ENCODE measurements around the gene SRC. TPM values are rescaled to one million over a fixed set of nuclear protein-coding genes. Genes with fewer than 3 reads are reported as not detected.

Gene SRC
- total RNA-seq, 1 donor from 2014 or later, result 37.8 TPM

DNA sequence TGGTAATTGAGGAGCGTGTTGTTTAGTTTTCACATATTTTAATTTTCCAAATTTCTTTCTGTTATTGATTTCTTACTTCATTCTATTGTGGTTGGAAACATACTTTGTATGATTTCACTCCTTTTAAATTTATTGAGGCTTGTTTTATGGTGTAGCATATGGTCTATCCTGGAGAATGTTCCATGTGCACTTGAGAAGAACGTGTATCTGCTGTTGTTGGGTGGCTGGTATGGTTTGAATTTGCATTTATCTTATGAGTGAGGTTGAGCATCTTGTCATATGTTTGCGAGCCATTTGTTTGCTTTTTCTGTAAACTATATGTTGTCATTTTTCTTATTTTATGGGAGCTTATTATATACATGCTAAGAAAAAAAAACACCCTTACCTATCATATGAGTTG is 26.5 kb downstream of the SRC start:
- H3K4me3 ChIP-seq (ENCODE audit: low read depth, low read length), result no peak overlapping the region
- TF ChIP-seq, protein P1, sequence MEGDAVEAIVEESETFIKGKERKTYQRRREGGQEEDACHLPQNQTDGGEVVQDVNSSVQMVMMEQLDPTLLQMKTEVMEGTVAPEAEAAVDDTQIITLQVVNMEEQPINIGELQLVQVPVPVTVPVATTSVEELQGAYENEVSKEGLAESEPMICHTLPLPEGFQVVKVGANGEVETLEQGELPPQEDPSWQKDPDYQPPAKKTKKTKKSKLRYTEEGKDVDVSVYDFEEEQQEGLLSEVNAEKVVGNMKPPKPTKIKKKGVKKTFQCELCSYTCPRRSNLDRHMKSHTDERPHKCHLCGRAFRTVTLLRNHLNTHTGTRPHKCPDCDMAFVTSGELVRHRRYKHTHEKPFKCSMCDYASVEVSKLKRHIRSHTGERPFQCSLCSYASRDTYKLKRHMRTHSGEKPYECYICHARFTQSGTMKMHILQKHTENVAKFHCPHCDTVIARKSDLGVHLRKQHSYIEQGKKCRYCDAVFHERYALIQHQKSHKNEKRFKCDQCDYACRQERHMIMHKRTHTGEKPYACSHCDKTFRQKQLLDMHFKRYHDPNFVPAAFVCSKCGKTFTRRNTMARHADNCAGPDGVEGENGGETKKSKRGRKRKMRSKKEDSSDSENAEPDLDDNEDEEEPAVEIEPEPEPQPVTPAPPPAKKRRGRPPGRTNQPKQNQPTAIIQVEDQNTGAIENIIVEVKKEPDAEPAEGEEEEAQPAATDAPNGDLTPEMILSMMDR (conservative IDR thresholded peaks at IDR 0.05; ENCODE audit: low read depth, low read length), result no peak
- DNase-seq (ENCODE audit: low read depth), result no peak

DNA sequence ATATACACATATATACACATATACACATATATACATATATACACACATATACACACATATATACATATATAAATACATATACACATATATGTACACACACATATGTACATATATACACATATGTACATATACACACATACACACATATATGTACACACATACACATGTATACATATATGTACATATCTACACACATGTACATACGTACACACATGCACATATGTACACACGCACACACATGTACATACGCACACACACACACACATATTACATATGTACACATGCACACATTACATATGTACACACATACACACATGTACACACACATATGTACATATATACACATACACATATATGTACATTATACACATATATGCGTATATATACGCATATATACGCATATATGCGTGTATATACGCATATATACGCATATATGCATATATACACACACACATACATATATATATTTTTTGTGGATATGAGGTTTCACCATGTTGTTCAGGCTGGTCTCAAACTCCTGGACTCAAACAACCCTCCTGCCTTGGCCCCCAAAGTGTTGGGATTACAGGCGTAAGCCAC is 27.2 kb downstream of the SRC start:
- H3K4me3 ChIP-seq (ENCODE audit: low read depth, low read length), result no peak overlapping the region
- no peak for DNase-seq (ENCODE audit: low read depth)
- TF ChIP-seq, protein P1 (conservative IDR thresholded peaks at IDR 0.05; ENCODE audit: low read depth, low read length), result no peak

DNA sequence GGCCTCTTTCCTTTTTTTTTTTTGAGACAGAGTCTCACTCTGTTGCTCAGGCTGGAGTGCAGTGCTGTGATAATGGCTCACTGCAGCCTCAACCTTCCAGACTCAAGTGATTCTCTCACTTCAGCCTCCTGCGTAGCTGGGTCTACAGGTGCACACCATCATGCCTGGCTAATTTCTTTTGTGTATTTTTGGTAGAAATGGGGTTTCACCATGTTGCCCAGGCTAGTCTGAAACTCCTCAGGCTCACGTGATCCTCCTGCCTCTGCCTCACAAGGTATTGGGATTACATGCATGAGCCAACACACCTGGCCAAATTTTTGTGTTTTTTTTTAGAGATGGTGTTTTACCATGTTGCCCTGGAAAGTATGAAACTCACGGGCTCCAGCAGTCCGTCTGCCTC is 29.3 kb downstream of the SRC start:
- DNase-seq (ENCODE audit: low read depth), result no peak
- no peak overlapping the region for H3K4me3 ChIP-seq (ENCODE audit: low read depth, low read length)
- TF ChIP-seq, protein P1 (conservative IDR thresholded peaks at IDR 0.05; ENCODE audit: low read depth, low read length), result no peak

DNA sequence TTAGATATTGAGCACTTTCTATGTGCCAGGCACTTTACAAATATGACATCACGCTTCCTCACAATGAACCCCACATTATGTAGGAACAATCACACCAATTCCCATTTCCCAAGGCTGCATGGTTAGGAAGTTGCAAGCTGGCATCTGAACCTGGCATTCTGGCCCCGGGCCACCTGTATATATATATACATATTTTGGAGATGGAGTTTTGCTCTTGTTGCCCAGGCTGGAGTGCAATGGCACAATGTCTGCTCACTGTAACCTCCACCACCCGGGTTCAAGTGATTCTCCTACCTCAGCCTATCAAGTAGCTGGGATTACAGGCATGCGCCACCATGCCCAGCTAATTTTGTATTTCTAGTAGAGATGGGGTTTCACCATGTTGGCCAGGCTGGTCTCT is 30.4 kb downstream of the SRC start:
- H3K4me3 ChIP-seq (ENCODE audit: low read depth, low read length), result no peak overlapping the region
- DNase-seq (ENCODE audit: low read depth), result no peak
- TF ChIP-seq, protein P1 (conservative IDR thresholded peaks at IDR 0.05; ENCODE audit: low read depth, low read length), result no peak

DNA sequence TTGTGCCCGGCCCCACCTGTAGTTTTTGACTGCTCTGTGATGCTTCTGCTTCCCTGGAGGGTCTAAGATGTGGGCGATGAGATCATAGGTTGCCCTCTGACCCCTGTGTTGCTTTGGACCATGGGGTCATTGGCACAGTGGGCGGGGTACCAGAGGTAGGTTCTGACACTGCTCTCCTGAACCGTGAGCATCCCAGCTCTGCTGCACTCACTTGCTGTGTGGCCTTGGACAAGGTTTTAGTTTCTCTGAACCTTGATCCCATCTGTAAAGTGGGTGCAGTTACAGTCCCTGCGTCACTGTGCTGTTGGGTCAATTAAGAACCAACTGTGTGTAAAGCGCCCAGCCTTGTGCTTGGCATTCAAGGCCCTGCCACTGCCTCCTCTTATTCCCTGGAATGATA is 30.9 kb downstream of the SRC start:
- TF ChIP-seq, protein P1 (conservative IDR thresholded peaks at IDR 0.05; ENCODE audit: low read depth, low read length), result no peak
- no peak overlapping the region for H3K4me3 ChIP-seq (ENCODE audit: low read depth, low read length)
- no peak for DNase-seq (ENCODE audit: low read depth)

DNA sequence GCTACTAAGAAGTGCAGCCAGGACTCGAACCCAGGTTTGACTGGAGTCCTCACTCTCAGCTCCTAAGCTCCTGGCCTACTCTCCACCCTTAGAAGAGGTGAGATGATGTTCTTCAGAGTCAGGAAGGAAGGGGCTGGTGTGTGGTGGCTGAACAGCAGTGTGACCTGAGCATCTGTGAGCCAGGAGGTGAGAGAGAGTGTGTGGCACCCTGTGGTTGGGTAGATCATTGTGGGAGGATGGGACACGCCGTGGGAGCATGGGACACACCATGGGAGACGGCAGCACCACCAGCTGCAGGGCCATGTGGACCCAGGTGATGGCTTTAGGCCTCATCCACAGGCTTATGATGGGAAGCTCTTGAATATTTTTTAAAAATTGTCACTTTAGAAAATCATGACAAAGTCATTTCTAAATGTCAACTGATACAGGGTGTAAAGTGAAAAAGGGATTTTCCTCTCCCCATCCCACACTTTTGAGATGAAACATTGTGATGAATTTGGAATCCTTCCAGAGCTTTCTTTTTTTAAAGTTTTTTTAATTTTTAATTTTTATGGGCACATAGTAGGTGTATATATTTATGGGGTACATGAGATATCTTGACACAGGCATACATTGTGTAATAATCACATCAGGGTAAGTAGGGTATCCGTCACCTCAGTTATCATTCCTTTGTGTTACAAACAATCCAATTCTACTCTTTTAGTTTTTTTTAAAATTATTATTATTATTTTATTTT is 31.6 kb downstream of the SRC start:
- no peak for DNase-seq (ENCODE audit: low read depth)
- H3K4me3 ChIP-seq (ENCODE audit: low read depth, low read length), result no peak overlapping the region
- TF ChIP-seq, protein P1 (conservative IDR thresholded peaks at IDR 0.05; ENCODE audit: low read depth, low read length), result no peak

DNA sequence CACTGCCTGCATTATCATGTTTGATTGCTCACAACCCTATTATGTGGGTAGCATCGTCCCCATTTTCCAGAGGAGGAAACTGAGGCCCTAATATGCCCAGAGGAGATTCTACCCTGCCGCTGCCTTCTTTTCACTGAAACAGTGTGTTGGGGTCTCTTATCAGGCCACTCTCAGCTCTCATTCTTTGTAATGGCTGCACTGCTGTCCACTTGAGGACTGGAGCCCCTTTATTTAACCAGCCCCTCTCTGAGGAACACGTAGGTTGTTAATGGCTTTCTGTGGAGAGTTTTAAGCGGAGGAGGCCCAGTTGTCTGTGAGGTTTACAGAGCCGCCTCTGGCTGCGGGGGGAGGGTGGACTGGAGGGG is 32.5 kb downstream of the SRC start:
- DNase-seq (ENCODE audit: low read depth), result no peak
- H3K4me3 ChIP-seq (ENCODE audit: low read depth, low read length), result no peak overlapping the region
- TF ChIP-seq, protein P1 (conservative IDR thresholded peaks at IDR 0.05; ENCODE audit: low read depth, low read length), result no peak

Measured in epithelial cell of proximal tubule (primary cell).